SK-N-SH treated with all-trans-retinoic acid at 6 μM for 48 hours (cell line): Measurements from ENCODE around the gene FOSL2.

ENCODE experiments used
- ATAC-seq: fragments of 200-7000 bp; cut with Tn5 transposase; 3 replicates; pipeline ENCODE4 v1.9.1; 2020; ENCODE audit warnings: mild to moderate bottlenecking, moderate library complexity
- ARNTL ChIP-seq: fragments of 450-650 bp; formaldehyde crosslinking; IDR thresholded peaks from 2 replicates; pipeline ENCODE4 v1.5.0; 2020; ENCODE audit warnings: low read depth, mild to moderate bottlenecking, moderate library complexity, borderline replicate concordance
- CSDC2 ChIP-seq: fragments of 250-450 bp; sonication (Bioruptor Pico); IDR thresholded peaks from 2 replicates; pipeline ENCODE4 v1.5.0; 2020; ENCODE audit warnings: mild to moderate bottlenecking, moderate library complexity
- CSRNP3 ChIP-seq: fragments of 250-450 bp; sonication (Bioruptor Pico); IDR thresholded peaks from 2 replicates; pipeline ENCODE4 v1.5.1; 2021; ENCODE audit warnings: mild to moderate bottlenecking, moderate library complexity
- ESRRG ChIP-seq: fragments of 250-450 bp; sonication (Bioruptor Pico); IDR thresholded peaks from 2 replicates; pipeline ENCODE4 v1.6.1; 2021; ENCODE audit warnings: mild to moderate bottlenecking
- GLIS3 ChIP-seq: fragments of 250-450 bp; sonication (Bioruptor Pico); IDR thresholded peaks from 2 replicates; pipeline ENCODE4 v1.5.0; 2020; ENCODE audit warnings: mild to moderate bottlenecking, moderate library complexity
- ISL1 ChIP-seq: fragments of 250-450 bp; sonication (Bioruptor Pico); IDR thresholded peaks from 2 replicates; pipeline ENCODE4 v2.1.2; 2022; ENCODE audit warnings: mild to moderate bottlenecking, moderate library complexity
- OSR1 ChIP-seq: fragments of 250-450 bp; sonication (Bioruptor Pico); IDR thresholded peaks from 2 replicates; pipeline ENCODE4 v1.8.0; 2022; ENCODE audit warnings: moderate library complexity, mild to moderate bottlenecking, inconsistent platforms
- PPARA ChIP-seq: fragments of 250-450 bp; sonication (Bioruptor Pico); IDR thresholded peaks from 2 replicates; pipeline ENCODE4 v1.5.0; 2020; ENCODE audit warnings: mild to moderate bottlenecking, borderline replicate concordance
- RARB ChIP-seq: fragments of 250-450 bp; sonication (Bioruptor Pico); IDR thresholded peaks from 2 replicates; pipeline ENCODE4 v1.8.0; 2021; ENCODE audit warnings: mild to moderate bottlenecking, moderate library complexity
- SNAI2 ChIP-seq: fragments of 250-450 bp; sonication (Bioruptor Pico); IDR thresholded peaks from 2 replicates; pipeline ENCODE4 v1.5.0; 2020; ENCODE audit warnings: mild to moderate bottlenecking, moderate library complexity
- TOX ChIP-seq: fragments of 250-450 bp; sonication (Bioruptor Pico); IDR thresholded peaks from 2 replicates; pipeline ENCODE4 v1.8.0; 2021; ENCODE audit warnings: mild to moderate bottlenecking, moderate library complexity, borderline replicate concordance
- ZC3H10 ChIP-seq: fragments of 250-450 bp; sonication (Bioruptor Pico); IDR thresholded peaks from 2 replicates; pipeline ENCODE4 v1.5.1; 2021; ENCODE audit warnings: mild to moderate bottlenecking, moderate library complexity
- ZFP3 ChIP-seq: fragments of 250-450 bp; sonication (Bioruptor Pico); IDR thresholded peaks from 2 replicates; pipeline ENCODE4 v1.5.0; 2020; ENCODE audit warnings: mild to moderate bottlenecking, moderate library complexity
- ZFP30 ChIP-seq: fragments of 450-650 bp; formaldehyde crosslinking; IDR thresholded peaks from 2 replicates; pipeline ENCODE4 v1.5.0; 2022; ENCODE audit warnings: mild to moderate bottlenecking, moderate library complexity
- ZNF565 ChIP-seq: fragments of 450-650 bp; formaldehyde crosslinking; conservative IDR thresholded peaks from 2 replicates; pipeline ENCODE4 v1.5.0; 2020; ENCODE audit warnings: low read depth, mild to moderate bottlenecking, moderate library complexity
- ZNF70 ChIP-seq: fragments of 450-650 bp; formaldehyde crosslinking; IDR thresholded peaks from 2 replicates; pipeline ENCODE4 v1.5.0; 2020; ENCODE audit warnings: mild to moderate bottlenecking, moderate library complexity
- ZNF8 ChIP-seq: fragments of 450-650 bp; formaldehyde crosslinking; IDR thresholded peaks from 2 replicates; pipeline ENCODE4 v1.5.0; 2020; ENCODE audit warnings: mild to moderate bottlenecking, moderate library complexity
- TF ChIP-seq, protein P1 (sequence below): fragments of 250-450 bp; sonication (Bioruptor Pico); IDR thresholded peaks from 2 replicates; pipeline ENCODE4 v1.8.0; 2021; ENCODE audit warnings: low read depth, mild to moderate bottlenecking, moderate library complexity, borderline replicate concordance
- TF ChIP-seq, protein P2 (sequence below): fragments of 250-450 bp; sonication (Bioruptor Pico); IDR thresholded peaks from 2 replicates; pipeline ENCODE4 v1.5.0; 2020; ENCODE audit warnings: mild to moderate bottlenecking, moderate library complexity
- TF ChIP-seq, protein P3 (sequence below): fragments of 250-450 bp; sonication (Bioruptor Pico); IDR thresholded peaks from 2 replicates; pipeline ENCODE4 v1.8.0; 2020; ENCODE audit warnings: mild to moderate bottlenecking, moderate library complexity, borderline replicate concordance

Gene FOSL2

DNA sequence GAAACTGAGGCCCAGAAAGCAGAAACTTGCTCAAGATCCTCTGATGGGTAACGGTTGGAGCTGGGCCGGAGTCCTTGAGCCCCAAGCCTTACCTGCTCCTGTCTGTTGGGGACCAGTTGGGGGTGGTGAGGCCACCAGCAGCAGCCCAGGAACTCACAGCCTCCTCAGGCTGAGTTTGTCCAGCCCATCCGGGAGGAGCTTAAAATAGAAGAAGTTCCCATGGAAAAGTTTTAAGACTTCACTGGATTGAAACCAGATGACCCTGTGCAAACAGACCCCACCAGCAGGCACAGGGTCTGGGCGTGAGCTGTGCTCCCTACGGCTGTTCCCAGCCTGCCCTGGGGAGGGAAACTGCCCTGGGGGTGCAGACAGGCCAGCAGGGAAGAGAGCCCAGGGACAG lies 40.6 kb upstream of the FOSL2 start:
- no peak for TF ChIP-seq ISL1 (CRISPR knock-in tag)
- no peak for TF ChIP-seq ZNF8
- TF ChIP-seq PPARA (CRISPR knock-in tag) = no peak
- TF ChIP-seq, protein P1, sequence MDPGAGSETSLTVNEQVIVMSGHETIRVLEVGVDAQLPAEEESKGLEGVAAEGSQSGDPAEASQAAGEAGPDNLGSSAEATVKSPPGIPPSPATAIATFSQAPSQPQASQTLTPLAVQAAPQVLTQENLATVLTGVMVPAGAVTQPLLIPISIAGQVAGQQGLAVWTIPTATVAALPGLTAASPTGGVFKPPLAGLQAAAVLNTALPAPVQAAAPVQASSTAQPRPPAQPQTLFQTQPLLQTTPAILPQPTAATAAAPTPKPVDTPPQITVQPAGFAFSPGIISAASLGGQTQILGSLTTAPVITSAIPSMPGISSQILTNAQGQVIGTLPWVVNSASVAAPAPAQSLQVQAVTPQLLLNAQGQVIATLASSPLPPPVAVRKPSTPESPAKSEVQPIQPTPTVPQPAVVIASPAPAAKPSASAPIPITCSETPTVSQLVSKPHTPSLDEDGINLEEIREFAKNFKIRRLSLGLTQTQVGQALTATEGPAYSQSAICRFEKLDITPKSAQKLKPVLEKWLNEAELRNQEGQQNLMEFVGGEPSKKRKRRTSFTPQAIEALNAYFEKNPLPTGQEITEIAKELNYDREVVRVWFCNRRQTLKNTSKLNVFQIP = no peak
- TF ChIP-seq ZC3H10 (CRISPR knock-in tag) = no peak
- no peak for TF ChIP-seq ZNF70 (CRISPR knock-in tag)
- no peak for TF ChIP-seq SNAI2 (CRISPR knock-in tag)
- no peak for TF ChIP-seq TOX
- no peak for TF ChIP-seq CSDC2 (CRISPR knock-in tag)
- TF ChIP-seq, protein P2, sequence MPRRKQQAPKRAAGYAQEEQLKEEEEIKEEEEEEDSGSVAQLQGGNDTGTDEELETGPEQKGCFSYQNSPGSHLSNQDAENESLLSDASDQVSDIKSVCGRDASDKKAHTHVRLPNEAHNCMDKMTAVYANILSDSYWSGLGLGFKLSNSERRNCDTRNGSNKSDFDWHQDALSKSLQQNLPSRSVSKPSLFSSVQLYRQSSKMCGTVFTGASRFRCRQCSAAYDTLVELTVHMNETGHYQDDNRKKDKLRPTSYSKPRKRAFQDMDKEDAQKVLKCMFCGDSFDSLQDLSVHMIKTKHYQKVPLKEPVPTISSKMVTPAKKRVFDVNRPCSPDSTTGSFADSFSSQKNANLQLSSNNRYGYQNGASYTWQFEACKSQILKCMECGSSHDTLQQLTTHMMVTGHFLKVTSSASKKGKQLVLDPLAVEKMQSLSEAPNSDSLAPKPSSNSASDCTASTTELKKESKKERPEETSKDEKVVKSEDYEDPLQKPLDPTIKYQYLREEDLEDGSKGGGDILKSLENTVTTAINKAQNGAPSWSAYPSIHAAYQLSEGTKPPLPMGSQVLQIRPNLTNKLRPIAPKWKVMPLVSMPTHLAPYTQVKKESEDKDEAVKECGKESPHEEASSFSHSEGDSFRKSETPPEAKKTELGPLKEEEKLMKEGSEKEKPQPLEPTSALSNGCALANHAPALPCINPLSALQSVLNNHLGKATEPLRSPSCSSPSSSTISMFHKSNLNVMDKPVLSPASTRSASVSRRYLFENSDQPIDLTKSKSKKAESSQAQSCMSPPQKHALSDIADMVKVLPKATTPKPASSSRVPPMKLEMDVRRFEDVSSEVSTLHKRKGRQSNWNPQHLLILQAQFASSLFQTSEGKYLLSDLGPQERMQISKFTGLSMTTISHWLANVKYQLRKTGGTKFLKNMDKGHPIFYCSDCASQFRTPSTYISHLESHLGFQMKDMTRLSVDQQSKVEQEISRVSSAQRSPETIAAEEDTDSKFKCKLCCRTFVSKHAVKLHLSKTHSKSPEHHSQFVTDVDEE (CRISPR knock-in tag) = no peak
- no peak for TF ChIP-seq CSRNP3 (CRISPR knock-in tag)
- no peak for TF ChIP-seq ZFP30 (CRISPR knock-in tag)
- TF ChIP-seq ARNTL (CRISPR knock-in tag) = no peak
- no peak for TF ChIP-seq RARB (CRISPR knock-in tag)
- no peak for TF ChIP-seq OSR1
- no peak for TF ChIP-seq GLIS3 (CRISPR knock-in tag)
- no peak for TF ChIP-seq ESRRG (CRISPR knock-in tag)
- no peak for TF ChIP-seq ZFP3 (CRISPR knock-in tag)
- no peak for TF ChIP-seq ZNF565 (CRISPR knock-in tag)
- TF ChIP-seq, protein P3, sequence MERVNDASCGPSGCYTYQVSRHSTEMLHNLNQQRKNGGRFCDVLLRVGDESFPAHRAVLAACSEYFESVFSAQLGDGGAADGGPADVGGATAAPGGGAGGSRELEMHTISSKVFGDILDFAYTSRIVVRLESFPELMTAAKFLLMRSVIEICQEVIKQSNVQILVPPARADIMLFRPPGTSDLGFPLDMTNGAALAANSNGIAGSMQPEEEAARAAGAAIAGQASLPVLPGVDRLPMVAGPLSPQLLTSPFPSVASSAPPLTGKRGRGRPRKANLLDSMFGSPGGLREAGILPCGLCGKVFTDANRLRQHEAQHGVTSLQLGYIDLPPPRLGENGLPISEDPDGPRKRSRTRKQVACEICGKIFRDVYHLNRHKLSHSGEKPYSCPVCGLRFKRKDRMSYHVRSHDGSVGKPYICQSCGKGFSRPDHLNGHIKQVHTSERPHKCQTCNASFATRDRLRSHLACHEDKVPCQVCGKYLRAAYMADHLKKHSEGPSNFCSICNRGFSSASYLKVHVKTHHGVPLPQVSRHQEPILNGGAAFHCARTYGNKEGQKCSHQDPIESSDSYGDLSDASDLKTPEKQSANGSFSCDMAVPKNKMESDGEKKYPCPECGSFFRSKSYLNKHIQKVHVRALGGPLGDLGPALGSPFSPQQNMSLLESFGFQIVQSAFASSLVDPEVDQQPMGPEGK (CRISPR knock-in tag) = no peak
- peak; percentile 33; the same call in 2 of the 3 replicates for ATAC-seq

GRCh38 chr2:28352610-28353195 lies 40.0 kb upstream of the FOSL2 start:
- ATAC-seq = no peak
- no peak for TF ChIP-seq RARB (CRISPR knock-in tag)
- no peak for TF ChIP-seq ZFP3 (CRISPR knock-in tag)
- no peak for TF ChIP-seq PPARA (CRISPR knock-in tag)
- TF ChIP-seq CSRNP3 (CRISPR knock-in tag) = no peak
- TF ChIP-seq, protein P1 = no peak
- no peak for TF ChIP-seq ZNF70 (CRISPR knock-in tag)
